ENCODE results near the gene CARM1.
"Not testable (repeated sequence)": the region's sequence is repeated elsewhere in the genome, so short reads cannot be mapped to it uniquely, and the experiment has no call there.

CARM1 gene

DNA sequence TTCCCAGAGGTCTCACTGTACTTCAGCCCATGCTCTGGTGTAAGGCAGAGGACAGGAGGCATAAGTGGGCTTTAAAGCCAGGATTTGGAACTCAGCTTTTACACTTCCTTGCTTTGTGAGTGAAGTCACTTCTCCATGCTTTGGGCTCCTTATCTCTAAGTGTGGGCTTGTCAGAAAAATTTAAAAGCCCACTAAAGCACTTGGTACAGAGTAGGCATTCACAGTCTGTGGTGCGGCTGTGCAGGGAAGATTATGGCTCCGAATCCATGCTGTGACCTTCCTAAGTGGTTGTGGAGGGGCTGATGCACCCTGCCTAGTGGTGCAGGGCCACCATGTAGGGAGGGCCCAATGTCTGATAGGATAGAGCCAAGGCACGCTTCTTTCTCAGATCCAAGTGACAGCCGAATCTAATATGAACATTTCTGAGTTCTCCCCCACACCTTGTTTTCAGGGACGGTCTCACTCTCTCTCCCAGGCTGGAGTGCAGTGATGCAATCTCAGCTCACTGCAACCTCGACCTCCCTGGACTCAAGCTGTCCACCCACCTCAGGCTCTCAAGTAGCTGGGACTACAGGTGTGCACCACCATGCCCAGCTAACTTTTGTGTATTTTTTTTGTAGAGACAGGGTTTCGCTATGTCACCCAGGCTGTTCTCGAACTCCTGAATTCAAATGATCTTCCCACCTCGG lies 64.2 kb downstream of the CARM1 start:
- no peak for DNase-seq

DNA sequence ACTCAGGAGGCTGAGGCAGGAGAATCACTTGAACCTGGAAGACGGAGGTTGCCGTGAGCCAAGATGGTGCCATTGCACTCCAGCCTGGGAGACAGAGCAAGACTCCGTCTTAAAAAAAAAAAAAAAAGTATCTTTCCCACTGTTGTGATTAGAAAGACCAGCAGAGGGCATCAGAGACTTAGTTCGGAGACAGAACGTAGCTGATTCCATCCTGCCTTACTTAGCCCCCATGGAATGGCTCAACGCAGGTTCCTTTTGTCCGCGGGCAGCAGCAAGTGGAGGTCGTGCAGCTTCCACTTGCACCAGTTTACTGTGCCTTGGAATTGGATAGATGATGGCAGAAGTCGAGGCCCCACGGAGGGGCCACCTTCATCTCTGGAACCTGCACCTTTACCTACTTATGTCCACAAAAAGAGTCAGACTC lies 65.3 kb downstream of the CARM1 start:
- DNase-seq = no peak

DNA sequence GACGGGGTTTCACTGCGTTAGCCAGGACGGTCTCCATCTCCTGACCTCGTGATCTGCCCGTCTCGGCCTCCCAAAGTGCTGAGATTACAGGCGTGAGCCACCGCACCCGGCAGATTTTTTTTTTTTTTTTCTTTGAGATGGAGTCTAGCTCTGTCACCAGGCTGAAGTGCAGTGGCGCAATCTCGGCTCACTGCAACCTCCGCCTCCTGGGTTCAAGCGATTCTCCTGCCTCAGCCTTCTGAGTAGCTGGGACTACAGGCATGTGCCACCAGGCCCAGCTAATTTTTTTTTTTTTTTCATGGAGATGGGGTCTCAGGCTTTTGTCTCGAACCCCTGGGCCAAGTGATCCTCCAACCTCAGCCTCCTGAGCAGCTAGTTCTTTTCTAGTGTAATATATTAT lies 70.3 kb downstream of the CARM1 start:
- DNase-seq = not testable (repeated sequence)

DNA sequence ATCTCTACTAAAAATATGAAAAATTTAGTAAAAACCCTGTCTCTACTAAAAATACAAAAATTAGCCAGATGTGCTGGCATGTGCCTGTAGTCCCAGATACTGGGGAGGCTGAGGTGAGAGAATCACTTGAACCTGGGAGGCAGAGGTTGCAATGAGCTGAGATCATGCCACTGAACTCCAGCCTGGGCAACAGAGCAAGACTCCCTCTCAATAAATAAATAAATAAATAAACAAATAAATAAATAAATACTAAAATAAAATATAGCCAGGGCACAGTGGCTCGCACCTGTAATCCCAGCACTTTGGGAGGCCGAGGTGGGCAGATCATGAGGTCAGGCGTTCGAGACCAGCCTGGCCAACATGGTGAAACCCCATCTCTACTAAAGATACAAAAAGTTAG lies 72.1 kb downstream of the CARM1 start:
- DNase-seq = not testable (repeated sequence)

DNA sequence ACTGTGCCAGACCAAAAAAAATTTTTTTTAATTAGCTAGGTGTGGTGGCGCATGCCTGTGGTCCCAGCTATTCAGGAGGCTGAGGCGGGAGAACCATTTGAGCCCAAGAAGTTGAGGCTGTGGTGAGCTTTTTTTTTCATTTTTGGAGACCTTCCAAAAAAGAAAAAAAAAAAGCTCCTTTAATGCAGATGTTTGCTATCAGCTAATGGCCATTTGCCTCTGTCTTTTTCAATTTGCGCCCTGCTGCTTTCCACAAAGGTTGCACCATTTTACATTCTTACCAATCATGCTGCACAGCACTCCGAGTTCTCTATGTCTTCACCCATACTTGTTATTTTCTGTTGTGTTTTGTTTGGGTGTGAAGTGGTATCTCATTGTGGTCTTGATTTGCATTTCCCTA lies 73.9 kb downstream of the CARM1 start:
- no peak for DNase-seq

DNA sequence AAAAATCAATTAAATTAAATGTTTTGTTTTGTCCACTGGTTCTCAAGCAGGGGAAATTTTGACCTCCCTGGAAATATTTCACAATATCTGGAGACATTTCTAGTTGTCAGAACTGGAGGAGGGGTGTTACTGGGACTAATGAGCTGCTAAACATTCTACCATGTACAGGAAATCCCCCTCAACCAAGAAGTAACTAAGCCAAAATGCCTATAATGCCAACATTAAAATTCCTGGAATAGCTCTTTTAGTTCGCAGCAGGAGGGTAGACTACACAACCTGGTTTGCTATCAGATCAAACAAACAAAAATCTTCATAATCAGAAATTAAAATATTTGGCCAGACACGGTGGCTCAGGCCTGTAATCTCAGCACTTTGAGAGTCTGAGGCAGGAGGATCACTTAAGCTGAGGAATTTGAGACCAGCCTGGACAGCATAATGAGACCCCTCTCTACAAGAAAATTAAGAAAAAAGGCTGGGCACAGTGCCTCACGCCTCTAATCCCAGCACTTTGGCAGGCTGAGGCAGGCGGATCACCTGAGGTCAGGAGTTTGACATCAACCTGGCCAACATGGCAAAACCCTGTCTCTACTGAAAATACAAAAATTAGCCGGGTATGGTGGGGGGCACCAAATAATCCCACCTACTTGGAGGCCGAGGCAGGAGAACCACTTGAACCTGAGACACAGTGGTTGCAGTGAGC lies 75.8 kb downstream of the CARM1 start:
- DNase-seq = no peak

DNA sequence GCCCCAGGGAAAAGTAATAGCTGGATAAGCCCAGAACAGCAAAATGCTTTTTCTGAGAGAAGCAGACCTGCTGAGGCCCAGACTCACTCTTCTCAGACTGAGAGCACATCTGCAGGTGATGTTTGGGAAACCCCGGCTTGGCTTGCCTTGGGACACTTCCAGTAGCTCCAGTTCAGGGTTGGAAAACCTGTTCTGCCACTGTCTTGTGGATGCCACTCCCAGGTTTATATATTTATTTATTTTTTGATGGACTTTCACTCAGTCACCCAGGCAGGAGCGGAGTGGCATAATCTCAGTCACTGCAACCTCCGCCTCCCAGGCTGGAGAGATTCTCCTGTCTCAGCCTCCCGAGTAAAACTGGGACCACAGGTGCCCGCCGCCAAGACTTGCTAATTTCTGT lies 81.5 kb downstream of the CARM1 start:
- no peak for DNase-seq

DNA sequence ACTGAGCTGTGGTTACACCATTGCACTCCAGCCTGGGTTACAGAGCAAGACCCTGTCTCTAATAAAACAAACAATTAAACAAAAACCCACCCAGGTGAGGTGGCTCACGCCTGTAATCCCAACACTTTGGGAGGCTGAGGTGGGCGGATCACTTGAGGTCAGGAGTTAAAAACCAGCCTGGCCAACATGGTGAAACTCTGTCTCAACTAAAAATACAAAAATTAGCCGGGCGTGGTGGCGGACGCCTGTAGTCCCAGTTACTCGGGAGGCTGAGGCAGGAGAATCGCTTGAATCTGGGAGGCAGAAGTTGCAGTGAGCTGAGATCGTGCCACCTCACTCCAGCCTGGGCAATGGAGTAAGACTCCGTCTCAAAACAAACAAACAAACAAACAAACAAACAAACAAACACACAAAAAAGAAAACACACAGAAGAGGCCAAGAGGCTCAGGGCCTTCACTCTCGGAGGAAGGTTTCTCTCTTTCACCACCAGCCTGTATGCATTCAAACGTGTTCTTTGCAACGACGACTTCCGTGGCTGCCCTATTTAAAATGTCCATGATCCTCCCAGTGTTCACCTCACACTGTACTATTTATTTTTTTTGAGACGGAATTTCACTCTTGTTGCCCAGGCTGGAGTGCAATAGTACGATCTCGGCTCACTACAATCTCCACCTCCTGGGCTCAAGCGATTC lies 88.1 kb downstream of the CARM1 start:
- DNase-seq = not testable (repeated sequence)

DNA sequence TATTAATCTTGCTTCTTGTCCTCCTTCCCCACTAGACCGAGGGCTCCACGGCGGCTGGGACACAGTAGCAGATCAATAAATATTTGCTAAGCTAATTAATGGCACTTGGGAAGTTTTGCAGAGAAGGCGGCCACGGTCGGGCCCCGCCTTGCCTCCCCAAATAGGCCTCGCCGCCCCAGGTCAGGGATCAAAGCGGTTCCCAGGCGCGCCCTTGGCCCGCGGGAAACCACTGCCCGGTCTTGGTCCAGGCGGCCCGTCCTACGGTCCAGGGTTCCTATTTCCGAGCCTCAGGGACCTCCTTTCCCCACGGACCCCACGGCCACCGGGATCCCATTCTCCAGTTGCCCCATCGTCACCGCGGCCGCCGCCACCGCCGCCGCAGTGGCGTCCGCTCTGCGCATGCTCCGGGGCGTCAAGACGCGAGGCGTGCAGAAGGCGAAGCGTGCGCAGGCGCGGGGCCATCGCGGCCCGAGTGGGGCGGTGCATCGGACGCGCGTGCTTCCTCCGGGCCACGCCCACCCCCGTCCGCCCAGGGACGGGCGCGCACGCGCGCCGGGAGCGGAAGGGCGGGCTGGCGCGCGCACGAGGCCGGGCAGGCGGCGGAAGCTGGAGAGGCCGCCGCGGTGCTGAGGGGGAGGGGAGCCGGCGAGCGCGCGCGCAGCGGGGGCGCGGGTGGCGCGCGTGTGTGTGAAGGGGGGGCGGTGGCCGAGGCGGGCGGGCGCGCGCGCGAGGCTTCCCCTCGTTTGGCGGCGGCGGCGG lies 89.1 kb downstream of the CARM1 start, which contains the start of gene SMARCA4:
SMARCA4 (plus strand) TSS at position 717 of the 759 bp plus-strand sequence. CDS start 23,122 bp downstream, outside the sequence.
- DNase-seq = peak; percentile 97

DNA sequence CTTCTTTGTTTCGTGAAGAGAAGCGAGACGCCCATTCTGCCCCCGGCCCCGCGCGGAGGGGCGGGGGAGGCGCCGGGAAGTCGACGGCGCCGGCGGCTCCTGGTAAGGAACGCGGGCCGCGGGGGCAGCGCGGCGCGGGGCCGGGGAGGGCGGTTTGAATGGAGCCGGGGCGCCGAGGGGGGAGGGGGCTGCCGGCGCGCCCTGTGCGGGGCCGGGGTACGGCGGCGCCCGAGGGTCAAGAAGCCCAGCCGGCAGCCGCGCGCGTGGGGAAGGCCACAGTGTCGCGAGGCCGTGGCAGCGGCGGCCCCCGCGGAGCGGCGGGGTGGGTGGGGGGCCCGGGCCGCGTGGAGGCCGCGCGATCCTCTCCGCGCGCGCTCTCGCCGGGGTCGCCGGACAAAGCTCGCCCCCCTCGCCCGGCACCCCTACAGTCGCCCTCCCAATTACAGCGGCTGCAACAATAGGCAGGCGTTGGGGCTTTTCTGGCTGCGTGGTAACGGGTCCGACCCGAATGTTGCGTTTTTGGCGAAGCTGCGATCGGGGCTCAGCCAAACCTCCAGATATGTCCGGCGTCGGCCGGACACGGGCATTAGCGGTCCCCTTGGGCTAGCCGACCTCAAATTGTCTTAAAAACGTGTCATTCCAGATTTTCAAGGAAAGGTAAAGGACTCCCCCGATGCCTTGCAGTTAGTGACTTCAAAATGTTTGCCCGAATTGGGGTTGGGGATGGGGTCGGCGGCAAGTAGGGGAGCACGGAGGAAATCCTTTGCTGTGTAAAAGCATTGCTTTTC lies 89.9 kb downstream of the CARM1 start:
- DNase-seq = no peak

DNA sequence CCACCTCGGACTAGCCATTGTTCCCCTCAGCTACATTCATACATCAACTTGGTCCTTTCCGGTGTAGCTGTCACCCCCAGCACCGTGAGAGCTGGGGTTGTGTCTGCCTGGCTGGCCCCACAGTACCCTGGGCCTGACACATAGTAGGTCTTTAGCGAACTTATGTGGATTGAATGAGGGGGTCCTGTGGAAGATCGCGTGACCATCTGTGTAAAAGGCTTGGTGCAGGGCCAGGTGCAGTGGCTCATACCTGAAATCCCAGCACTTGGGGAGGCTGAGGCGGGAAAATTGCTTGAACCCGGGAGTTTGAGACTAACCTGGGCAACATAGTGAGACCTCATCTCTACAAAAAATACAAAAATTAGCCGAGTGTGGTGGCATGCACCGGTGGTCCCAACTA lies 91.5 kb downstream of the CARM1 start:
- no peak for DNase-seq

DNA sequence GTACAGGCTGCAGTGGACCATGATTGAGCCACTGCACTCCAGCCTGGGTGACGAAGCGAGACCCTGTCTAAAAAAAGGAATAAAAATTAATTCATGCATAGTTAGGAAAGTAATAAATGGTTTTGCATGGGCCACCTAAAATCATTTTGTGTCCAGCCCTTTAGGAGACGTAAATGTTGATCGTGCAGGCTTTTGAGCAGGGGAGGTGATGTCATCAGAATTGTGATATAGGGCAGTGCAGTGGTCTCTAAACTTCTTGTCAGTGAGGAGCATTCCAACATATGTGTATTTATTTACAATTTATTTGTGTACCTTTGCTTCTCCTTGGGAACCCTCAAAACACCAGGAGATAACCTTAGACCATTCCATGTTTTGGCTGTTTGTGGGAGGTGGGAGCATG lies 92.5 kb downstream of the CARM1 start:
- DNase-seq = no peak

DNA sequence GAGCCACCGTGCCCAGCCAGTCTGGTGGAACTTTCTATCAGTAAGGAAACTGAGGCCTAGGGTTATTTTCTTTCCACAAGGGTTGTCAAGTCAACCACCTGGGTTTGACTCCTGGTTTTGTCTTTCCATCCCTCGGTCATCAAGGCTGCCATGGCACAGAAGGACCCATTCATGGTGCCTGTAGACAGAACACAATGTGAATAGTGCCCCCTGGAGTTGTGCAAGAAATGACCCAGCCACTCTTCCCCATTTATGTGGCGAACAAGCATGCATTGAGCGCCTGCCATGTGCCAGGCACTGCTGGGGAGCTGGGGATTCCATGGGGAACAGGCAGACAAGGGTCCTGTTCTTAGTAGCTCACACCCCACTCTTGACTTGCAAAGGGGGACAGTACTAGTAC lies 93.5 kb downstream of the CARM1 start:
- no peak for DNase-seq

DNA sequence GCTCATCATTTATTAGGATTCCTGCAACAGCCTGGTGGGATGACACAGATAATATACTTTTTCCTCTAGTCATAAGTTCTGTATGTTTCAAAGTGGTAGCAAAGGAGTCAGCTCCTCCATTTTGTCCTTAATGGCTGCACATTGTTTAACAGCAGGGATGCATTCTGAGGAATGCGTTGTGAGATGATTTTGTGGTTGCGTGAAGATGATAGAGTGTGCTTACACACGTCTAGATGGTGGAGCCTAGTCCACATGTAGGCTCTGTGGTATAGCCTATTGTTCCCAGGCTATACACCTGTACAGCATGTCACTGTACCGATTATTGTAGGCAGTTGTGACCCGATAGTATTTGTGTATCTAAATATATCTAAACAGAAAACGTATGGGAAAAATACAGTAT lies 94.0 kb downstream of the CARM1 start:
- DNase-seq = no peak

DNA sequence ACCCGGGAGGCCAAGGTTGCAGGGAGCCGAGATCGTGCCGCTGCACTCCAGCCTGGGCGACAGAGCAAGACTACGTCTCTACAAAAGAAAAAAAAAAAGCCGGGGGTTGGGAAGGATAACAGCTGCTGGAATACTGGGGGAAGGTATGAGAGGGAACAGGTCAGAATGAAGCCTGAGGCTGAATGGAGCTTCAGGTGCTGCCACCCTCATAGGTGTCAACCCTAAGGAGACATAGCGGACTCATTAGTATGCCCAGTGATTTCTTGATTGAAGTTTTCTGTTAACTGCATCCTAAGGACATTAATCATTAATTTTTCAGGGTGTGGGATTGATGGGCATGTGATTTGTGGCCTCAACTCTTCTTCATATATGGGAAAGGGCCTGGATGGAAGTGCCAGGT lies 95.5 kb downstream of the CARM1 start:
- DNase-seq = no peak

DNA sequence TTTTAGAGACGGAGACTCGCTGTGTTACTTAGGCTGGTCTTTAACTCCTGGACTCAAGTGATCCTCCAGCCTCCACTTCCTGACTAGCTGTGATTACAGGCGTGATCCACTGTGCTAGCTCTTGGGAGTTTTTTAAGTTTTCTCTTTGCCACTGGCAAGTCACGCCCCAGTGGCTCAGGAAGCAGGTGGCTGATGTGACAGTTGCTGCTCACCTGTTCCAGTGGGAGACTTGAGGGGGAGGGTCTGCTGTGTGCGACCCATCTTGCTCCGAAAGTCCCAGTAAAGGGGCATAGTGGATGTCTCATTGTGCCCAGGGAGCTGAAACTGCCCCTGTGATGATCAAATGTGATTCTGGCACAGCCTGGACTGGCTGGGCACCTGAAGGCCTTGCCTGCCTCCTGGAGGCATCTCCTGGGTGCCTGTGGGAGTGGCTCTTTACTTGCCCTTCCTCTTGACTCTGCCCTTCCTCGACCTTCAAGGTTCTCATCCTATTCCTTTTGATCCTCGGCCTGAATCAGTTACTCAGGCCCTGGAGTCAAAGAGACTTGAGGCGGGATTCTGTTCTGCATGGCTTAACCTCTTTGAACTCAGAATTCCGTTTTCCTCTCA lies 97.3 kb downstream of the CARM1 start:
- DNase-seq = no peak

DNA sequence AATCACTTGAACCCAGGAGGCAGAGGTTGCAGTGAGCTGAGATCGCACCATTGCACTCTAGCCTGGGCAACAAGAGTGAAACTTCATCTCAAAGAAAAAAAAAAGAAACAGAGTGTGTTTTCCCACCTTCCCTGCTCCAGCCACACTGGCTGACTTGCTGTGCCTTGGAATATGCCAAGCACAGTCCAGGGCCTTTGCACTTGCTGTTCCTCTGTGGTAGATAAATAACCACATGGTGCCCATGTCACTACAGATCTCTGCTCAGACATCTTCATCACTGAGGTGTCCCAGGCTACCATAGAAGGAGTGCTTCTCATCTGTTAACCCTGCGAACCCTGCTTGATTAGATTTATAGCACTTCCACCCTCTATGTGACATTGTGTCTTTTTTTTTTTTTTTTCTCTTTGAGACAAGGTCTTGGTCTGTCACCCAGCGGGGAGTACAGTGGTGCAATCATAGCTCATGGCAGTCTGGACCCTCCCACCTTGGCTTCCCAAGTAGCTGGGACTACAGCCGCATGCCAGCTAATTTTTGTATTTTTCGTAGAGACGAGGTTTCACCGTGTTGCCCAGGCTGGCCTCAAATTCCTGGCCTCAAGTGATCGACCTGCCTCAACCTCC lies 99.9 kb downstream of the CARM1 start:
- DNase-seq = no peak
